NCI-H2029 (cell line): Measurements from ENCODE around the gene ALCAM.
A peak's percentile ranks its signal among the peaks of the same experiment; 100 is the strongest.

ENCODE experiments used
- DNase-seq: peaks from one replicate; lab custom pipeline; 2025; lab: John Stamatoyannopoulos, UW

ALCAM gene

DNA sequence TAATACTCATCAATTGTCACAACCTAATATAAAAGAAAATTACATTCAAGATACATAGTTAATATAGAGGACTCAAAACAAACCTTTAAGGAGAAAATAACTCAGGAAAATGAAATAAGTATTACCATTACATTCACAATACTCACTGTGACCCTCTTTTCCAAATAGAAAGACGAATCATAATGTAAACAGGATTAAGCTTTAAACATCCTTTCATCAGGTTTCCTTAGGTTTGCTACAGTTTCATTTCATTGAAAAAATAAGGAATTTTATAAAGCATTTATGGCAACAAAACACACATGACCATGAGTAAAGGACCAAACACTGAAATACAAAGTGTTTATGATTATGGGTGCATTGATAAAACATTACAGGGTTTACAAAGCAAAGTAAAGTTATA is 162.7 kb downstream of the ALCAM start:
- DNase-seq: no peak

DNA sequence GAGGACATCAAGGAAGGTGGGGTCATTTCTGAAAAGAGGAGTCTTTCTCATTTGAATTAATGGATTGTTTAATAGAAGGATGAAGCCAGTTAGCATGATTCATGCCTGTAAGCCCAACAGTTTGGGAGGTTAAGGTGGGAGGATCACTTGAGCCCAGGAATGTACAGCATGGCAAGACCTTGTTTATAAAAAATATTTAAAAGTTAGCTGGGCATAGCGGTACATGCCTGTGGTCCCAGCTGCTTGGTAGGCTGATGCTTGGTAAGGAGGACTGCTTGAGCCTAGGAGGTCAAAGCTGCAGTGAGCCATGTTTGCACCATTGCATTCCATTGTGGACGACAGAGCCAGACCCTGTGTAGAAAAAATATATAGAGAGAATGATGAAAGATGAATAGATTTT is 165.5 kb downstream of the ALCAM start:
- DNase-seq: no peak

DNA sequence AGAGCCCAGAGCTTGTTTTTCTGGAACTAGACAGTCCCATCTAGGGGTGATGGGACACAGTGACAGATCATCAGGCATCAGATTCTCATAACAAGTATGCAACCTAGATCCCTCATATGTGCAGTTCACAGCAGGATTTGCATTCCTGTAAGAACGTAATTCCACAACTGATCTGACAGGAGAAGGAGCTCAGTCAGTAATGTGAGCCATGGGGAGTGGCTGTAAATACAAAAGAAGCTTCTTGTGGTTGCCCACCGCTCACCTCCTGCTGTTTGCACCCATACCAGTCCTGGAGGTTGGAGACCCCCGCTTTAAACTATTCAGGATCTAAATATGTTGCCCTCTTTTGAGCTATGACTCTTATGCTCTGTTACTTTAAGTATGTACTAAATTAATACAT is 167.3 kb downstream of the ALCAM start:
- DNase-seq: no peak

DNA sequence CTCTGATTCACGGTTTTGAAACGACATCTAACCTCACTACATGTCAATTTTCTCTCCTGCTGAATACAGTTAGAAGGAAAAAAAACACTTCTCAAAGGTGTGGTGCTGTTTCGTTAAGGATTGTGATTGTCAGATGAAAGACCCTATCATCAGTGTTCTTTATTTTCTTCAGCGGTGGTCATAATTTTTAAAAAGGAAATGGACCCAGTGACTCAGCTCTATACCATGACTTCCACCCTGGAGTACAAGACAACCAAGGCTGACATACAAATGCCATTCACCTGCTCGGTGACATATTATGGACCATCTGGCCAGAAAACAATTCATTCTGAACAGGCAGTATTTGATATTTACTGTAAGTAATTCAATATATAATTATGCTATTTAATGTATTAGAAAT is 167.8 kb downstream of the ALCAM start:
- DNase-seq: no peak

DNA sequence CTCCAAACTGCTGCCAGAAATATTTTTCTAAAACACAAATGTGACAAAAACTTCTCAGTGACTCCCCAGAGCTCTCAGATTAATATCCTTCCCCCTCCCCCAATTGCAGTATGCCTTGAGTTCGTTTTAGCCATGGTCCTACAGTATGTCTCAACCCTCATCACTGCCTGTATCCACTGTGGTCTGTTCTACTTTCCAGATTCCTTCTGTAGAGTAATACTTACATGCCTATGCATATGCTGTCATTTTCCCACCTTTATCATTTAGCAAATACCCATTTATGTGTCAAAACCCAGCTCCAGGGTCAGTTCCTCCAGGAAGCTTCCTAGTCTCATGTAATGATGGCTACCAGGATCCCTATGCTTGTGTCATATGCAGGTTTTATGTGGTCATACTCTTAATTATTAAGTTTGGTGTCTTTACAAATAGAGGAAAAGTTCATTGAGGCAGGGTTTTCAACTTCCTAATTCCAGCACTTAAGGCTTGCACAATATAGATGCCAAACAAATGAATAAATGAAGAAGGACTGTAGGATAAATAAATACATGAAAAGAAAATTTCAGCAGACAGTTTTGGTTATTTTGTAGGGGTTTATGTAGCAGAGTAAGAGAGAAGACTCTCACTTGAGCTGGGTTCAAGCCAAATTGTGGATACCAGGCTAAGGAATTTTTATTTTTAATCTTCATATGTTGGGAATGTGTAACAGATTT is 170.8 kb downstream of the ALCAM start:
- no peak for DNase-seq

DNA sequence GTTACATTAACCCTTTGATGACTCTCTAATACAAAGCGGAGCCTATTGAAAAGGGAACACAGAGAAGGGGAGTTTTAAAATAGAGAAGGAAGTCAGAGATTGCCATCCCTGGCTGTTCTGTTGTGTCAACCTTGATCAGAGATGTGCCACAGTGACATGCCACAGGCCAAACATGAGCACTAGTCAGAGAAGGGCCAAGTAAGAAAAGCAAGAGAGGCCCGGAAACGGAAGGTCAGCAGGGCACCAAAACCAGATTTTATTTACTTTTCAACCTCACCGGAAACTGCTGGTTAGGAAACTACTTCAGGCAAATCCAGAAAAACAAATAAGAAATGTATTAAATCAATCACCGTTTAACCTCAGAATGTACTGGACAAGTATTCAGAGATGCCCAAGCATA is 171.8 kb downstream of the ALCAM start:
- DNase-seq: no peak

DNA sequence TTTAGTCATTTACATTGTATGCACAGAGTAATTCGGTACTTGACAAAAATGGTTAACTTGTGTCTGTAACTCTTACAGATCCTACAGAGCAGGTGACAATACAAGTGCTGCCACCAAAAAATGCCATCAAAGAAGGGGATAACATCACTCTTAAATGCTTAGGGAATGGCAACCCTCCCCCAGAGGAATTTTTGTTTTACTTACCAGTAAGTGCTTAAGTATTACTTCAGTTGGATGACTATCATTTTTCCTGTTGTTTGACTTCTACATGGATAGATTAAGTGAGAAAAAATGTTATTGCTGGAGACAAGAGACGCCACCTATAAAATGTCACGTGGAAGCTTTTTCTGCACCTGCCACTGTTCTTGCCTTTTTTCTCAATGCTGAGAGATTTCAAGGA is 173.2 kb downstream of the ALCAM start:
- no peak for DNase-seq

DNA sequence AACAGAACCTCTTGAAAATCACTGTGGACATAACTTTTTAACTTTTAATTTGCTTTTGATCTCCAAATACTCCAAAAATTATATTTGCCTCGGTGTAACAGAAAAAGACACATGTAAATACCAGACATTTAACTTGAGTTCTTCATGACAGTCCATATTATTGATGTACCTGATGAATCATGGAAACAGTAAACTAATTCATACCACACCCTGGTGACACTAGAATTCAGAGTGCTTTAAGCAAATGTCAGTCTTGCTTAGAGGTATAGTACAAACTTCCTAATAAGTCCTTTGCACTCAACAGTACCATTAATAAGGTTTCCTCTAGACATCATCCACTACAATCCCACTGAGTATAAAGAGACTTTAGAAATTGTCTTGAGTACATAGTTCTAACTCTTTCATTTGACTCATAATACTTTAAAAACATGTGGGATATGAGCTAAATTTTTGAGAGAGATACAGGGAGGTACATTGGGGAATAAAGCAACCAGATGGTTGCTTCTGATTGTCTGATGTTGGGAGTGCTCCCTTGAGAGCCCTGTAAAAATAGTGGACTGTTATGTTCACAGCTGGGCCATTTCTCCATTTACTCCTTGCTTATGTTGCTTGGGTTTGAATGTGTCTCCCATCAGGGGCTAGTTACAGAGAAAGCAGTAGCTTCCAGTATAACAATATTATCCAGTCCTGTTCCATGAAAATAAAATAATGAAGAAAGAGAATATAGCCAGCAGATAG is 175.7 kb downstream of the ALCAM start:
- no peak for DNase-seq

DNA sequence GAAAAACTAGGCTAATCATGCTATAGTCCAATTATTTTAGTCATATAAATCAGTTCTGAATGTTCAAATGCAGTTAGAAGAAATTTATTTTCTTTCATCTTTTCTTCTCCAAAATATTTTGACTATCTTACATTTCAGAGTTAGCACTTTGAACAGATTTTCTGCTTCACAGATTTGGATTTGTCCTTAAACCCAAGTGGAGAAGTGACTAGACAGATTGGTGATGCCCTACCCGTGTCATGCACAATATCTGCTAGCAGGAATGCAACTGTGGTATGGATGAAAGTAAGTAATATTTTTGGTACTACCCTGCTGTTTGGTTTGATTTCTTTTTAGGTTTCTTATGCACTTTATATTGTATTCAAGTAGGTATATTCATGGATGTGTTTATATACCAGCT is 178.3 kb downstream of the ALCAM start:
- DNase-seq: no peak

DNA sequence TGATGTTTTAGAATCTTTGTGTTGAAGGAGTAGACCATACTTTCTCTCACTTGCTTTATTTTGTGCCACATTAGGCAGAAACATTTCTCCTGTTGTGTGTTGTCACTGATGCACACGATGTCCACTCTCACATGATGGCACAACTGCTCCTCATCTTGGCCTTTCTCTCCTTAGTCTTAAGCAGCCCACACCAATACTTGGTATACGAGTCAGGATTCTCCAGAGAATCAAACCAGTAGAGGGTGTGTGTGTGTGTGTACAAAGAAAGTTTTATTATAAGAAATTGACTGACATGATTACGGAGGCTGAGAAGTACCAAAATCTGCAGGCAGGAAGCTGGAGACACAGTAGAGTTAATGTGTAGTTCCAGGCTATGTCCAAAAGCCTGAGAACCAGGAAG is 187.1 kb downstream of the ALCAM start:
- DNase-seq: no peak

DNA sequence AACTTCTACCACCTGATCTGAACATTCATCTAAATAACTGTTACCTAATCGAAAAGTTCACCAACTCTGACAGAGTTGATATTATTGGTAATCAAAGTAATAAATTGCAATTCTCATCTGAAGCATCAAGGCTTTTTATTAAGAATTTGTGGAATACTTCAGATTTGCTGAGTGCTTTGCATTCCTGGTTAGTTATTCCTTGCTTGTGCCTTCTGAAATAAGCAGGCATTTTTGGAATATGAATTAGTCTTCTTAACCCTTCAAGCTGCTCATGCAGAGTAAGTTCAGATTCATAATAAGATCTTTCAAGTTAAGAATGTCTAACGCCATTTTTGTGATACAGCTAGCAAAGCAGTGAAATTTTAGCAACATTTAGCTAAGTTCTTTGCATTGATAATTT is 188.5 kb downstream of the ALCAM start:
- no peak for DNase-seq

DNA sequence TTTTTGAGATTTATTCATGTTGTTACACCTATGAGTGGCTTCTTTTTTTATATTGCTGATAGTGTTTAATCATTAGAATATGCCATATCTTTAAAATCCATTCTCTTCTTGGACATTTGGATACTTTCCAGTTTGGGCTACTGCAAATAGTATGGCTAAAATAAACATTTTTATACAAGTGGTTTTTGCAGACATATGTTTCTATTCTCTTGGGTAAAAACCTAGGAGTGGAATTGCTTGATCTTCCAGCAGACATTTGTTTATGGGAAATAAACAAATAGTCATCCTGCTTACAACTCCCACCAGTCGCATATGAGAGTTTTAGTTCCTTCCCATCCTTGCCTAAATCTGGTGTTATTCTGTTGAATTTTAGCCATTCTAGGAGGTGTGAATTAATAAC is 193.1 kb downstream of the ALCAM start:
- DNase-seq: no peak

DNA sequence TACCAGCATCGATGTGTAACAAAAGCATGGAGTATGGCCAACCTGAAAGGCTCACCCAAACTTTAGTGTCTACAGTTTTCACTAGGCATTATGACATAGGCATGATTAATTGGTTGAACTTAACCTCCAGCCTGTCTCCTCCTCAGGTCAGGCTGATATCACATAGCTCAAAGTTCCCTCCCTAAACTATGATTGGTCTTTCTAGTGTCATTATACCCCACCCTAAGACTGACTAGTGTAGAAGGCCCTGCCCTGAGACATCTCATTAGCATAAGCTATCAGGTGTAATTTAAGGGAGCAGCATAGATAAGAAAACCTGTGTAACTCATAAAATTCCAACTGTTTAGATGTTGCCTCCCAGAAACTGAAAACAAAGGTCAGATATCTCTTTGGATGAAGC is 195.2 kb downstream of the ALCAM start:
- no peak for DNase-seq

DNA sequence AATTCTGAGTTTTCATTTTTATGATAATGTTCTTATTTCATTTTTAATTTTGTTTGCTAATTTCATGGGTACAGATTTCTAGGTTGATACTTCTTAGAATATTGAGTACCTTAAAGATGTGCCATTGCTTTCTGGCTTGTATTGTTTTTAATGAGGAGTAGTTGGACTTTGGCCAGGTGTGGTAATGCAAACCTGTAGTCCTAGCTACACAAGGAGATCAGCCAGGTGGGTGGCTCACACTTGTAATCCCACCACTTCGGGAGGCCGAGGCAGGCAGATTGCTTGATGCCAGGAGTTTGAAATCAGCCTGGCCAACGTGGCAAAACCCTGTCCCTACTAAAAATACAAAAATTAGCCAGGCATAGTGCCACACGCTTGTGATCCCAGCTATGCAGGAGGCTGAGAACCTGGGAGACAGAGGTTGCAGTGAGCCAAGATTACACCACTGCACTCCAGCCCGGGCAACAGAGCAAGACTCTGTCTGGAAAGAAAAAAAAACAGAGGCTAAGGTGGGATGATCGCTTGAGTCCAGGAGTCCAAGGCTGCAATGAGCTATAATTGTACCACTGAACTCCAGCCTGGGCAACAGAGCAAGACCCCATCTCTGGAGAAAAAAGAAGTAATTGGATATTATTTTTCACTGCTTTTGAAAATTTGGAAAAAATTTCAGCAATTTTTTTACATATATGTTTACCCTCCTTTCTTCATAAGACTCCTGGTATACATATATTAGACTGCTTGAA is 198.0 kb downstream of the ALCAM start:
- peak; percentile 2 for DNase-seq

DNA sequence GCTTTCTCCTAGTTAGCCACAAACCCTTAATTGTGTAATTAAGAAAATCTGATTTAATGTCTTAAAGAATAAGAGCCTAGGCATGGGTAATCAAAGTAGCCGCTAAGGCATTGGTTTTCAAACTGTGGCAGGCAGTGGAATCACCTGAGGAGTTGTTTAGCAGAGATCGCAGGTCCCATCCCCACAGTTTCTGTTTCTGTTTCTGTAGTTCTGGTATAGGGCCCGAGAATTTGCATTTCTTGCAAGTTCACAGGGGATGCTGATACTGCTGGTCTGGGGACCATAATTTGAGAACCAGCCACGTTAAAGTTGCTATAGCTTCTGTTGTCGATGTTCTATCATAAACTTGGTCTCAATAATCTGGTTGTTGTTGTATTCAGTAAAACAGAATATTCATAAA is 204.3 kb downstream of the ALCAM start:
- DNase-seq: no peak

DNA sequence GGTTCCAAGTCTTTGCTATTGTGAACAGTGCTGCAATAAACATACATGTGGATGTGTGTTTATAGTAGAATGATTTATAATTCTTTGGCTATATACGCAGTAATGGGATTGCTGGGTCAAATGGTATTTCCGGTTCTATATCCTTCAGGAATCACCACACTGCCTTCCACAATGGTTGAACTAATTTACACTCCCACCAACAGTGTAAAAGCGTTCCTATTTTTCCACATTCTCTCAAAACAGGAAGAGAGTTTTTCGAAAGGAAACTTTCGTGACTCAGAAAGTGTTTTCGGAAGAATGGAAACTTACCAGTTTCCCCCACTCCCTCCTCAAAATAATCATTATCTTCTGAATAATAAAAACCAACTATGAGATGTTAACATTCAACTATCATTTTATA is 205.8 kb downstream of the ALCAM start:
- no peak for DNase-seq

DNA sequence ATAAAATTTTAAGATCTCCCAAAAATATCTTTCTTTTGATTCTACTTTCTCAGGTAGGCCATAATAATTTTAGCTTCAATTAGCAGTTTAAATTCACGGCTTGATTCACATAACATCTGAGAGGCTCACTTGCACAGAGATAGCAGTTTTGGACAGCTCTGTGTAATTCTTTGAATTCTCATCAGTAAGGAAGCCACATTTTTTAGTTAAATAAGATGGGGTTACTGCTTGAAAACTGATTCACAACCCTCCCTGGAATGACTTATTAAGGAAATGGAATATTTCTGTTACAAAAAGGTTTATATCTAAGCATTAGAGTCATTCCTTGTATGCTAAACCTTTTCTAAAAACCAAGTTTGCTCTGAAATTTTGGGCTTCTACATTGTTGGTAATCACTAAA is 212.7 kb downstream of the ALCAM start:
- DNase-seq: no peak

DNA sequence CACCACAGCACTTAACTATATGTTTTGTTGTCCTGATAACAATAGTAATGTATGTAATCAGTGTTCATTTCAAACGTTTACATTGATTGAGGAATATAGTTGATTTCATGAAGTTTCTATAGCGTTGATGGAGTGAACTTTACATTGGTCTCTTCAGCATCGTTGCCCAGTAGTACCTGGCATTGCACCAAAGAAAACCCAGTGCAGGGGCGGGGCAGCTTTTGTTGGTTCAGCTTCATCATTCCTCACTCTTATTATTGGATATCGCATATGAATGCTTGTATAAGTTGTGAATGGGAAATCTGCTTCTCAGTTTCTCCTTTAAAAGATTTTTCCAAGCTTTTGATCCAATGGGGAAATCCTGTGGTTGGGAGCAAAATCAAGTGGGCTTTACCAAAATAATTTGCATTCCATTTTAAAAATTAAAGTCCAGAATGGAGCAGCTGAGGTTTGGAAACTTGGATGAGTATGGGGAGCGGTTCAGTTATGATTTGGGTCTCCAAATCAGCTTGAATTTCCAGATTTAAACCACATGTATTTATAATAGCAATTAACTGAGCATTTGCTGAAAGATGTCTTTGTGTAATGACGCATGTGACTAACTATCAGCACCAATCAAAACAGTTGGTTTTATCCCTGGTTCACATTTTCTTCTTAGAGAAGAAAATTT is 213.7 kb downstream of the ALCAM start:
- DNase-seq: no peak

DNA sequence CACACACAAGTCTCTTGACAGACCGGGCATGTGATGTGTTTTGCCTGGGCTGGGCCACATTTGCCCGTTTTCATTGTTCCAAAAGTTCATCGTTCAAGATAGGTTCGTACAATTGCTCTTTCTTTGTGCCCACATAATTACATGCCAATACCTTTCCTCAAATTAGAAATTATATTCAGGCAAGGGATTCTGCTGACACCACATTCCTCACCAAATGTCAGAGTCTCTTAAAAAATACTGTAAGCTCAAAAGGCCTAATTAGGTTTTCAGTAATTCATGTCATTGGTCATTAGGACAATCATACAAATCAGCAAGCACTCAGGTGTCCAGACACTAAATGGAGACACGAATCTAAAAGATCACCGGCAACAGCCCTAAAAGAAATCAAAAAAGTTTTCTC is 215.3 kb downstream of the ALCAM start:
- DNase-seq: no peak

DNA sequence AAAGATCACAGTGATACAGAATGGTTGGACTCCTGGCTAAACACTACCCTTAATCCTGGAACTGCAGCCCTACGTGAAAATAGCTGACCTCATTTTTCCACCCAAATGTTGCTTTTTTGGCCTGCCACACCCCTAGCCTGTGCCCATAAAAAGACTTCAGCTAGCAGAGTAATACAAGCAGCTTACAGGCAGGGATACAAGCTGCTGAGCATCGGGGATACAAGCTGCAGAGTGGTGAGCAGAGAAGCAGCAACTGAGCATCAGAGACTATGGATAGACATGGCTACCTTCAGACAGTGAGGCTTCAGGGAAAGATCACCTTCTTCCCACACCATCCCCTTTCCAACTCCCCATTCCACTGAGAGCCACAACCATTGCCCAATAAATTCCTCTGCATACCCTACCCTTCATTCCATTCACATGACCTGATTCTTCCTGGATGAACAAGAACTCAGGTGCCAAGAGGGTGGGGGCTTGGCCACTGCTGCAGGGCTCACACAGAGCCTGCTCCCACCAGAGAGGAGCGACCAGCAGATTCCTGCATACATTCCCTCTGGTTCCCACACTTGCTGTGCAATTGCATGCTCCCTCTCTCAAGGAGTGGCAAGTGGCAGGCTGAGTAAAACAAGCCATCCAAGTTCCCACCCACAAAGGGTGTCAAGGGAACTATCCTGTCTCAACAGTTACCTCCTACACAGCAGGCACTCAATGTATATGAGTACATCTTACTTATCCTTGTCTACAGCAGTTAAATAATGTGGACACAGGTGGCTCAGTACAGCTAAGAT is 217.5 kb downstream of the ALCAM start:
- no peak for DNase-seq

DNA sequence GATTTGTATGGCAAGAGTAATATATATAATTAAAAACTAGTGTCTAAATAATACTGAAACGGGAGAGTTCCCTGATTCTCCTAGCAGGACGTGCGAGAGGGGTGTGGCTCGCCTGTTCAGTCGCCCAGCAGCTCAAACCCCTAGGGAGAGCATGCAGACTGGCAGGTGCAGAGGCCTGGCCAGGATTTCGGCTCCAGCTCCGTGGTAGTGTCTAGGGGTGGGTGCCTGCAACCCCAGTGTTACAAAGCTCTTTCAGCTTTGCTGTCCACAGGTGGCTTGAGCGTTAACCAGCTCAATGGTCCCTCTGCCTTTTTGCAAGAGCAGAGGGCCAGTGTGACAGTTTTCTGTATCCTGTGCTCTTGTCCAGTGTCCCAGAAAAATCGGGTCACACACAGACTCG is 226.6 kb downstream of the ALCAM start:
- DNase-seq: no peak

DNA sequence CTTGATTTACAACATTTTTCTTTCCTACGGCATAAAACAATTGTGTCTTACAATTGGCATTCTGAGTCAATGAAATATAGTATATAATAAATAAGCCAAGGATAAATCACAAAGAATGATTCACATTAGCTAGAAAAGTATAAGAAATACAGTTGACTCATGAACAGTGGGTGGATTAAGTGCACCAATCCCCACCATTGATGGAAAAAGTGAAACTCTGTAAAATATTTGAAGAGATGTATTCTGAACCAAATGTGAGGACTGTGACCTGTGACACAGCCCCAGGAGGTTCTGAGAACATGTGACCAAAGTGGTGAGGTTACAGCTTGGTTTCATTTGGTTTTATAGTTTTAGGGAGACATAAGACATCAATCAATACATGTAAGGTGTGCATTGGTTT is 227.5 kb downstream of the ALCAM start:
- no peak for DNase-seq
